ENCODE results near the gene BIN1.
A peak's percentile ranks its signal among the peaks of the same experiment; 100 is the strongest.

BIN1 gene

DNA sequence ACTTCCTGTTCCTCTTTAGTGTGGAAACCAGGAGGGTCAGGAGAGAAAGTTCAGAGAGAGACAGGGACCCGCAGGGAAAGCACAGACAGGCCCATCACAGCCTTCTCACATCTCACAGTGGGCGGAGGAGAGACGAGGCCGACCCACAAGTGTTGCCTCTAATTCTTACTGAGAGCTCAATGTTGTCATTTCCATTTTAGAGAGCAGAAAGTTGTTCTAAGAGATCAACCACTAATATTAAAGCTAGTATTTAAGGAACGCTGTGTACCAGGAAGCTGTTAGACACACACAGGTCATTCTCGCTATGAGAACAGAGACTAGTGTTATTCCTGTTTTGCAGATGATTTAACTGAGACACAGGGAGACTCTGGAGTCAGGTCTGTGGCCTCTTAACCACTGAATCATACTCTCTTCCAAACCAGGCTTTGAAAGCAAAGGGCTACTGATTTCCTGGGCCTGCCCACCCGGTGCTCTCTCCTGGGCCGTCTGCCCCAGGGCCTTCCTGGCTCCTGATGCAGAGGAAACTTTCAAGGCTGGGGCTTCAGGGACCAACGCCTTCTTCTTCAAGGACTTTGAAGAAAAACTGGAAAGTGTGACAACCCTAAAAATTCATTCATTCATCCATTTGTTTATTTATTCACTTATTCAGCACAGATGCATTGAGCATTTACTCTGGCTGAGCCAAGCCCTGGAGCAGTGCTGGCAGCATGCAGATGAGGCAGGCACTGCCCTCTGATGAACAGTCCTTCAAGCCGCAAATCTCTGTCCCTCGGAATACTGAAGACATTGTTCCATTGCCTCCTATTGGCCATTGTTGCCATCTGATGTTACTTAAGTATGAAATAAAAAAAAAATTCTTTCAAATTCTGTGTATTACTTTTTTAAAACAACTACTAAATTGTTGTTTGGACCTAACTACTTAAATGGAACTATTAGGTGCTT lies 37.2 kb upstream of the BIN1 start:
- H3K4me3 ChIP-seq (ENCODE audit: low read length in 2 of 2), result no peak overlapping the region
- H3K27me3 ChIP-seq (ENCODE audit: control insufficient read depth in 1 of 2, insufficient read depth in 2 of 2, low read length in 2 of 2), result no peaks in the 10 kb centered on the region
- H3K4me1 ChIP-seq (ENCODE audit: control insufficient read depth, insufficient read depth, low read length), result peaks cover 7% of the 10 kb centered on the region
- no peak overlapping the region for H3K9ac ChIP-seq (ENCODE audit: low read length in 2 of 2)
- no peaks in the 10 kb centered on the region for H3K36me3 ChIP-seq (ENCODE audit: control insufficient read depth in 2 of 2, insufficient read depth in 2 of 2, low read length in 2 of 2)
- peak overlapping the region; percentile 2 for H3K27ac ChIP-seq (ENCODE audit: low read length)
- H3K9me3 ChIP-seq (ENCODE audit: control insufficient read depth in 2 of 2, low read length in 2 of 2), result no peaks in the 10 kb centered on the region

DNA sequence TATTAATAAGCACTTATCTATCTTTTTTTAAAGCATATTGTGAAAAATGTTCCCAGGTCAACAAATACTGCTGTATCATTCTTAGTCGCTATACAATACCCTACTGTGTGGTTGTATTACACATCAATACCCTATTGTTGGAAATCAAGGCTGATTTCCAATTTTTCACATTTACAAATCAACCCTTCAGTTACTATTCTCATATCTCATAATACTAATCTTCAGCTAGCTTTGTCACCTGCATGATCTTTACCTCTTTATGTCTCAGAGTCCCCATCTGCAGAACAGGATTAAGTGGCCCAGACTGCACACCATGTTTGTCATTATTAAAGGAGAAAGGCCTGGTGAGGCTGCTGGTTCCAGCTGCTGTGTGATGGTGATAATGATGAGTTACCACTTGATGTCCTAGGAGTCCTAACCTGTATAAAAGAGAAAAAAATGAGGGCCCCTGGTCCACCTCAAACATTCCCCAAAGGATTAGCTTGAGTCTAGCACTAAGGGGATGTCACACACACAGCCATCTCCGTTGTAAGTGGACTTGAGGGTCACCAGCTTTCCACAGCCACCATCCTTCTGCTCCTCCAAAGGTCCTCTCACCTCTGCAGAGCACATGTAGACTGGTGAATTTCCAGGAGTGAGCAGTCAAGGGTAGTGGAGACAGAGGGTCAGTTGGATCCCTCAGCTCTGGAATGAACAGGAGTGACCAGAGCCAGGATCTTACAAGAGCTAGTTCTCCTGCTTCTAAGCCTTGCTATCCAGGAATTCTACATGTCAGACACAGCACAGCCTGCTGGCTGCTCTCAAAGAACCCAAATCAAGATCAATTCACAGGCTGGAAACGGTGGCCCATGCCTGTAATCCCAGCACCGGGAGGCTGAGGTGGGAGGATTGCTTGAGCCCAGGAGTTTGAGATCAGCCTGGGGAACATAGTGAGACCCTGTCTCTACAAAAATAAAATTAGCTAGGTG lies 36.0 kb upstream of the BIN1 start:
- Histone ChIP-seq H3K4me3 (ENCODE audit: low read length in 2 of 2) (no peak overlapping the region), H3K9me3 (ENCODE audit: control insufficient read depth in 2 of 2, low read length in 2 of 2) (no peaks in the 10 kb centered on the region), H3K36me3 (ENCODE audit: control insufficient read depth in 2 of 2, insufficient read depth in 2 of 2, low read length in 2 of 2) (no peaks in the 10 kb centered on the region), H3K27ac (ENCODE audit: low read length) (peak overlapping the region; percentile 2), H3K27me3 (ENCODE audit: control insufficient read depth in 1 of 2, insufficient read depth in 2 of 2, low read length in 2 of 2) (no peaks in the 10 kb centered on the region), H3K9ac (ENCODE audit: low read length in 2 of 2) (no peak overlapping the region), H3K4me1 (ENCODE audit: control insufficient read depth, insufficient read depth, low read length) (peaks cover 7% of the 10 kb centered on the region)

DNA sequence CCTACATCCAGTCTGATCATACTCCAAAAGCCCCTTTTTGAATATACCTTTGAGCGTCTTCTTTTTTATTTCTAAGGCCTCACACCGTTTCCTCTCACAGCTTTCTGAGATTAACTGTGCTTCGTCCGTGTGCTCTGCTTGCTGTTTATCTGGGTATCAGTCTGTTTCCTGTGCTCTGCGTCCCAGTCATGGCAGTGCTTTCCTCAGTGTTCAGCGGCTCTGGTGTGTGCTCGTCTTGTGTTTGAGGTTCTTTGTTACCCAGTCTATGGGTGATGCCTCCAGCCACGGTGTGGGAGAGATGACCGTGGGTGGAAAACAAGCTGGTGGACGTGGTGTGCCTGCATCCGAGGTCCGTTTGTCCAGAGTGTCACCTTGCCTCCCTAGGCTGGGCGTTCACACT lies 33.6 kb upstream of the BIN1 start:
- peaks cover 4% of the 10 kb centered on the region for H3K4me1 ChIP-seq (ENCODE audit: control insufficient read depth, insufficient read depth, low read length)
- no peaks in the 10 kb centered on the region for H3K27me3 ChIP-seq (ENCODE audit: control insufficient read depth in 1 of 2, insufficient read depth in 2 of 2, low read length in 2 of 2)
- H3K36me3 ChIP-seq (ENCODE audit: control insufficient read depth in 2 of 2, insufficient read depth in 2 of 2, low read length in 2 of 2), result no peaks in the 10 kb centered on the region
- no peak overlapping the region for H3K27ac ChIP-seq (ENCODE audit: low read length)
- no peak overlapping the region for H3K9ac ChIP-seq (ENCODE audit: low read length in 2 of 2)
- H3K4me3 ChIP-seq (ENCODE audit: low read length in 2 of 2), result no peak overlapping the region
- no peaks in the 10 kb centered on the region for H3K9me3 ChIP-seq (ENCODE audit: control insufficient read depth in 2 of 2, low read length in 2 of 2)

DNA sequence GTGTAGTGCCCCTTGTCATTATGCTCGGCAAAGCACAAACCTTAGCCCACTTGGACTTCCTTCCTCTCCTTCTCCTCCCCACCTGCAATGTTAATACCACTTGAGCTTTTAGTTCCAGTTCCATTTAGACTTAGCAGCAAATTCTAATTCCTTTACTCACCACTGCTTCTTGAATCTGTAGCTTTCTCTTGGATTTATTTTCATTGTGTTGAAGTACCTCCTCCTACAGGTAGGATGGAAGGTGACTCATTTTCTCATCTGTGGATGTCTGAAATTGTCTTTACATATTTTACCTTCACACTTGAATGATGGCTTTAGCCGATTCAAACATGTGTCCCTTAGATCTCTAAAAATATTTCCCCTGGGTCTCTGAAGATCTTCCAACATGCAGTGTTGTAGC lies 32.8 kb upstream of the BIN1 start:
- Histone ChIP-seq H3K27ac (ENCODE audit: low read length) (no peak overlapping the region), H3K9me3 (ENCODE audit: control insufficient read depth in 2 of 2, low read length in 2 of 2) (no peaks in the 10 kb centered on the region), H3K4me1 (ENCODE audit: control insufficient read depth, insufficient read depth, low read length) (no peaks in the 10 kb centered on the region), H3K9ac (ENCODE audit: low read length in 2 of 2) (no peak overlapping the region), H3K27me3 (ENCODE audit: control insufficient read depth in 1 of 2, insufficient read depth in 2 of 2, low read length in 2 of 2) (no peaks in the 10 kb centered on the region), H3K4me3 (ENCODE audit: low read length in 2 of 2) (no peak overlapping the region), H3K36me3 (ENCODE audit: control insufficient read depth in 2 of 2, insufficient read depth in 2 of 2, low read length in 2 of 2) (no peaks in the 10 kb centered on the region)

DNA sequence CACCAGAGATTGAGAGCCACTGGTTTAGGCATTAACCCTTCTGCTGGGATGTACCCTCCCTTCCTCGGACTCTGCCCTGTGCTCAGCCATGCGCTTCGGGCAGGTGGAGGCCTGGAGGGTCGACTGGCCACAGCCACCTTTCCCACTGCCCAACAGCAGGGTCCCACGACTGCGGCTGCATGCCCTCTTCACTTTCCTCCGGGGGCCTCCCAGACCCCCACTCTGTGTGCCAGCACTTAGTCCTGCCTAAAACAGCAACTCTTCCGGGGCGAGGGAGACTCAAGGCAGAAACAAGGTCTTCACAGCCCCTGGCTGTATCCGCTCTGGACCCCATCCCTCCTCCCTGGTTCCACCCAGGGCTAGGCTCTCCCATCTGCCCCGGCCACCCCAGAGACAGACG lies 31.3 kb upstream of the BIN1 start:
- H3K27me3 ChIP-seq (ENCODE audit: control insufficient read depth in 1 of 2, insufficient read depth in 2 of 2, low read length in 2 of 2), result no peaks in the 10 kb centered on the region
- no peak overlapping the region for H3K27ac ChIP-seq (ENCODE audit: low read length)
- H3K4me1 ChIP-seq (ENCODE audit: control insufficient read depth, insufficient read depth, low read length), result no peaks in the 10 kb centered on the region
- no peaks in the 10 kb centered on the region for H3K36me3 ChIP-seq (ENCODE audit: control insufficient read depth in 2 of 2, insufficient read depth in 2 of 2, low read length in 2 of 2)
- H3K4me3 ChIP-seq (ENCODE audit: low read length in 2 of 2), result no peak overlapping the region
- H3K9ac ChIP-seq (ENCODE audit: low read length in 2 of 2), result no peak overlapping the region
- H3K9me3 ChIP-seq (ENCODE audit: control insufficient read depth in 2 of 2, low read length in 2 of 2), result no peaks in the 10 kb centered on the region

DNA sequence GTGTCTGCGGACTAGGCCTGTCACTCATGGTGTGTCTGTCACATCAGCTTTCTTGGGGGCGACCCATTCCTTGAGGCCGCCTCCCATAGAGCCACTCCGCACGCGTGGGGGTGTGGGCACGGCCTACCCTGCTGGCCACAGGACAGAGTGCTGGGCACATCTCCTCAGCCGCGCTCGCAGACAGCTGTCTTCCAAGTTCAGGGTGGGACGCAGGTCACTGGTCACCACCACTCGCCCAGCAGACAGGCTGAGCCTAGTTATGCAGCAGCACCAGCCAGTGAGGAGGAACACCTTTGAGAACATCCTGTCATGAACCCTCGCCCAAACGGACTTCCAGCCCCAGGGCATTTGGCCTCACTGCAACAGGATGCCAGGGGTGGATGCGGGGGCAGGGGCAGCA lies 30.8 kb upstream of the BIN1 start:
- Histone ChIP-seq H3K4me3 (ENCODE audit: low read length in 2 of 2) (no peak overlapping the region), H3K27me3 (ENCODE audit: control insufficient read depth in 1 of 2, insufficient read depth in 2 of 2, low read length in 2 of 2) (no peaks in the 10 kb centered on the region), H3K9ac (ENCODE audit: low read length in 2 of 2) (no peak overlapping the region), H3K36me3 (ENCODE audit: control insufficient read depth in 2 of 2, insufficient read depth in 2 of 2, low read length in 2 of 2) (no peaks in the 10 kb centered on the region), H3K4me1 (ENCODE audit: control insufficient read depth, insufficient read depth, low read length) (no peaks in the 10 kb centered on the region), H3K27ac (ENCODE audit: low read length) (no peak overlapping the region), H3K9me3 (ENCODE audit: control insufficient read depth in 2 of 2, low read length in 2 of 2) (no peaks in the 10 kb centered on the region)

DNA sequence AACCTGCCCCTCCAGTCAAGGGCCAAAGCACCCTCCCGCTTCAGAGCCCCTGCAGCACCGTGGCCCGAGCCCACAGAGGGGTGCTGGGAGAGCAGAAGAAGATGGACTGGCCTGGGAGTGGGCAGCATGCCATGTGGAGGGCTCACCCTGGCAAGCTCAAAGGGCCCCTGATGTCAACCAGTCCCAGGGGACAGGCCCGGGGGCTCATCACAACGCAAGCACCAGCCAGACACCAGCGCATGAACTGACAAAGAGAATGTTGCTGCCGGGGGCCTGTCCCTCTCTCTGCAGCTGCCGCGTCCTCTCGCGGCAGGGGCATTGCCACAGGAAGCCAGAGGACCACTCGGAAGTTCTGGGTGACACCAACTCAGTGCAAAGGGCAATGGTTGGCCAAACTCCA lies 30.3 kb upstream of the BIN1 start:
- H3K27ac ChIP-seq (ENCODE audit: low read length), result no peak overlapping the region
- H3K9ac ChIP-seq (ENCODE audit: low read length in 2 of 2), result no peak overlapping the region
- no peaks in the 10 kb centered on the region for H3K27me3 ChIP-seq (ENCODE audit: control insufficient read depth in 1 of 2, insufficient read depth in 2 of 2, low read length in 2 of 2)
- no peaks in the 10 kb centered on the region for H3K4me1 ChIP-seq (ENCODE audit: control insufficient read depth, insufficient read depth, low read length)
- H3K9me3 ChIP-seq (ENCODE audit: control insufficient read depth in 2 of 2, low read length in 2 of 2), result no peaks in the 10 kb centered on the region
- H3K36me3 ChIP-seq (ENCODE audit: control insufficient read depth in 2 of 2, insufficient read depth in 2 of 2, low read length in 2 of 2), result no peaks in the 10 kb centered on the region
- H3K4me3 ChIP-seq (ENCODE audit: low read length in 2 of 2), result no peak overlapping the region

DNA sequence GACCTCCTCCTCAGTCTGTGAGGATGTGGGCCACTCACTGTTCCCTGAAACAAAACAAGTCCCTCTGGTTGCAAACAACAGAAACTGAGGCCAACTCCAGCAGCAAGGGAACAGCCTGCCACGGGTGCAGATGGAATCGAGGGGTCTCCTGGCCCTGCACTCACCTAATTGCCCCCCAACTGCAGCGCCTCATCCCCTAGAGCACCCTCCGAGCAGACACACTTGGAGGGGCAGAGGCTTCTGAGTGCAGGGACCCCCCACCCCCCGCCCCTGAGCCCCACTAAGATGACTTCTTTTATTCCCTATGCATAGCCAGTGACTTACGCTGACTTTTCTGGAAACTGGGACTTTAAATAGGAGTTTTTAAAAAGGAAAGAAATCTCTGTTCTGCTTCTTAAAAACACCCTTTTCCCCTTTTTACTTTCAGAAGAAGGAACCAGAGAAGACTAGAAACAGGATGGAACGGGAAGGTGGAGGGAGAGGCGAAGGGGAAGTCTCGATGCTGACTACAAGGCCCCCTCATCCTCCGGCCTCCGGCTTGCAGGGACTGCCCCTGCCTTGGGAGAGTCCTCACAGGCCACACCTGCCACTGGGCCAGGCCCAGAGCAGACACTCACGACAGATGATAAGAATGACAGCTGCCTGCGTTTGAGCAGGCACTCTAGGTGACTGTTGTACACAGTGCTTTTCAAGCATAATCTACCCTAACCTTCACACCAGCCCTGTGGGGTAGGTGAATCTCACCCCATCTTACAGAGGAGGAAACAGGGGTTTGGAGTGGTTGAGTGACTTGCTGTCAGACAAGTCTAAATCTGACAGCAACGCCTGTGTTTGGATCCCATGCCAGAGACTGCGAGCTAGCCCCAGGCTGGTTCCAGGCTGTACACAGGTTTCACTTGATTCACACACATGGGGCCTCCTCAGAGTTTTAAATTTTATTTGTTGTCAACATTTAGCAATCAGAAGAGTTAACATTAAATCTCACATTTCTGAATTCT lies 28.2 kb upstream of the BIN1 start:
- H3K27ac ChIP-seq (ENCODE audit: low read length), result no peak overlapping the region
- no peaks in the 10 kb centered on the region for H3K4me1 ChIP-seq (ENCODE audit: control insufficient read depth, insufficient read depth, low read length)
- no peaks in the 10 kb centered on the region for H3K27me3 ChIP-seq (ENCODE audit: control insufficient read depth in 1 of 2, insufficient read depth in 2 of 2, low read length in 2 of 2)
- no peaks in the 10 kb centered on the region for H3K36me3 ChIP-seq (ENCODE audit: control insufficient read depth in 2 of 2, insufficient read depth in 2 of 2, low read length in 2 of 2)
- no peak overlapping the region for H3K4me3 ChIP-seq (ENCODE audit: low read length in 2 of 2)
- no peaks in the 10 kb centered on the region for H3K9me3 ChIP-seq (ENCODE audit: control insufficient read depth in 2 of 2, low read length in 2 of 2)
- no peak overlapping the region for H3K9ac ChIP-seq (ENCODE audit: low read length in 2 of 2)

DNA sequence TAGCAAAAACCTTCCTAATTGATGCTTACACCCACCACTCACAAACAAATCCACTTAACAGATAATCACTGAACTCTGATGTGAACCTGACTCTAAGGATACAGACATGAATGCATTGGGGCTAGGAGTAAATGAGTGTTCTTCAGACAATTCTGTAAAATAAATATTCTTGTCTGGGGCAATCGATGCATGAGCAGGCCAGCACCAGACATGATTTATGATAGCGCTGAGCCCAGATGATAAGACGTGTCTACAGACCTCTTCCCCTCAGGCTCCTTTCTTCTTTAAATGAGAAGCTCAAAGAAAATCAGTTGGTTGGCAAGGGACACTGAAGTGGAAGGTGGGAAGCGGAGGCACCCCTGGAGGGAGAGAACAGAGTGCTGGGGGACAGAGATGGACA lies 27.3 kb upstream of the BIN1 start:
- H3K4me1 ChIP-seq (ENCODE audit: control insufficient read depth, insufficient read depth, low read length), result no peaks in the 10 kb centered on the region
- H3K36me3 ChIP-seq (ENCODE audit: control insufficient read depth in 2 of 2, insufficient read depth in 2 of 2, low read length in 2 of 2), result no peaks in the 10 kb centered on the region
- H3K27me3 ChIP-seq (ENCODE audit: control insufficient read depth in 1 of 2, insufficient read depth in 2 of 2, low read length in 2 of 2), result no peaks in the 10 kb centered on the region
- H3K9ac ChIP-seq (ENCODE audit: low read length in 2 of 2), result no peak overlapping the region
- no peak overlapping the region for H3K4me3 ChIP-seq (ENCODE audit: low read length in 2 of 2)
- no peaks in the 10 kb centered on the region for H3K9me3 ChIP-seq (ENCODE audit: control insufficient read depth in 2 of 2, low read length in 2 of 2)
- no peak overlapping the region for H3K27ac ChIP-seq (ENCODE audit: low read length)

DNA sequence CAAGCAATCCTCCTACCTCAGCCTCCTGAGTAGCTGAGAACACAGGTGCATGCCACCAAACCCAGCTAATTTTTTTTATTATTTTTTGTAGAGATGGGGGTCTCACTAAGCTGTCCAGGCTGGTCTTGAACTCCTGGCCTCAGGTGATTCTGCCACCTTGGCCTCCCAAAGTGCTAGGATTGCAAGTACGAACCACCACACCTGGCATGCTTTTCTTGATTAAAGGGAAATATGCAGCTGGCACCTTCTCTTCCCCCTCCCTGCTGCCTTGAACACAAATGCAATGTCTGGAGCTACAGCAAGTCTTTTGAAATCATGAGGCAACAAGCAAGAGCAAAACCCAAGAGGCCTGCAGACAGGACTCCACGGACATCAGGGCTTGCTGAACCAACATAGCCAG lies 26.8 kb upstream of the BIN1 start:
- Histone ChIP-seq H3K27me3 (ENCODE audit: control insufficient read depth in 1 of 2, insufficient read depth in 2 of 2, low read length in 2 of 2) (no peaks in the 10 kb centered on the region), H3K9ac (ENCODE audit: low read length in 2 of 2) (no peak overlapping the region), H3K4me1 (ENCODE audit: control insufficient read depth, insufficient read depth, low read length) (no peaks in the 10 kb centered on the region), H3K4me3 (ENCODE audit: low read length in 2 of 2) (no peak overlapping the region), H3K36me3 (ENCODE audit: control insufficient read depth in 2 of 2, insufficient read depth in 2 of 2, low read length in 2 of 2) (no peaks in the 10 kb centered on the region), H3K9me3 (ENCODE audit: control insufficient read depth in 2 of 2, low read length in 2 of 2) (no peaks in the 10 kb centered on the region), H3K27ac (ENCODE audit: low read length) (no peak overlapping the region)
